Large intestine (tissue), 3 donors: Measurements from ENCODE around the gene ZNF497. TPM values are rescaled to one million over a fixed set of nuclear protein-coding genes. Genes with fewer than 3 reads are reported as not detected.
A peak's percentile ranks its signal among the peaks of the same experiment; 100 is the strongest.

Source experiments
- DNase-seq, 2 donors: peaks; one replicate each; pipeline versions ENCODE4 v3.0.0 to v3.0.0-alpha.2; 2013
- H3K27ac ChIP-seq: one replicate; pipeline ENCODE4 v1.5.1; 2013; ENCODE audit warnings: low read length
- H3K27me3 ChIP-seq: 2 replicates; pipeline ENCODE4 v1.6.1; 2013; ENCODE audit warnings: low read length; ENCODE audit not compliant: control insufficient read depth, insufficient read depth
- H3K36me3 ChIP-seq: 2 replicates; pipeline ENCODE4 v1.6.1; 2013; ENCODE audit warnings: low read length; ENCODE audit not compliant: control insufficient read depth, insufficient read depth
- H3K4me1 ChIP-seq: one replicate; pipeline ENCODE4 v1.6.1; 2013; ENCODE audit warnings: low read length; ENCODE audit not compliant: control insufficient read depth, insufficient read depth
- H3K4me3 ChIP-seq: one replicate; pipeline ENCODE4 v1.5.1; 2013; ENCODE audit warnings: low read length
- H3K9me3 ChIP-seq: one replicate; pipeline ENCODE4 v1.6.1; 2013; ENCODE audit warnings: mild to moderate bottlenecking, low read depth, low read length, moderate library complexity; ENCODE audit not compliant: control insufficient read depth
- WGBS: methylation state at CpG from one replicate; pipeline ENCODE4 v1.1.5; 2013; ENCODE audit warnings: low lambda C conversion rate; ENCODE audit not compliant: insufficient coverage; 5-methylcytosine and 5-hydroxymethylcytosine counted together
- polyA plus RNA-seq: library from polyadenylated mRNA; unstranded; fragments of 120-200 nt; gene quantifications from one replicate; pipeline ENCODE4 v1.2.1, GENCODE V29; 2013

Gene ZNF497
- polyA plus RNA-seq, 1 donor, result 2.1 TPM

- Histone ChIP-seq H3K36me3 (peaks cover 50% of the 10 kb centered on the region), H3K4me1 (peaks cover 3% of the 10 kb centered on the region)
- WGBS, result no CpG with 5 or more reads among the region's 3 CpGs
These were observed 32.3 kb upstream of the ZNF497 start for GRCh38 chr19:58394821-58395219.

GRCh38 chr19:58393725-58394033 lies 31.1 kb upstream of the ZNF497 start:
- peaks cover 56% of the 10 kb centered on the region for H3K36me3 ChIP-seq
- no peak overlapping the region for H3K27ac ChIP-seq

More at GRCh38 chr19:58394821-58395219, 32.3 kb upstream of the ZNF497 start:
- Histone ChIP-seq H3K9me3 (peaks cover 3% of the 10 kb centered on the region), H3K27me3 (peaks cover 29% of the 10 kb centered on the region), H3K4me3 (no peak overlapping the region), H3K27ac (no peak overlapping the region)
- DNase-seq, result peak in 1 of 2 donors; percentile 3

GRCh38 chr19:58392945-58393724 lies 30.6 kb upstream of the ZNF497 start:
- no CpG with 5 or more reads among the region's 26 CpGs for WGBS
- peaks cover 26% of the 10 kb centered on the region for H3K27me3 ChIP-seq
- no peak overlapping the region for H3K27ac ChIP-seq
- peaks cover 3% of the 10 kb centered on the region for H3K9me3 ChIP-seq
- peak in 1 of 2 donors; percentile 1 for DNase-seq
- H3K4me1 ChIP-seq, result peaks cover 6% of the 10 kb centered on the region
- H3K36me3 ChIP-seq, result peaks cover 56% of the 10 kb centered on the region
- no peak overlapping the region for H3K4me3 ChIP-seq

More at GRCh38 chr19:58393725-58394033, 31.1 kb upstream of the ZNF497 start:
- no peak overlapping the region for H3K4me3 ChIP-seq
- 100% methylated on average over 1 of the region's 4 CpGs for WGBS
- H3K4me1 ChIP-seq, result peaks cover 3% of the 10 kb centered on the region
- DNase-seq, result no peak
- H3K27me3 ChIP-seq, result peaks cover 29% of the 10 kb centered on the region
- H3K9me3 ChIP-seq, result peaks cover 3% of the 10 kb centered on the region

- WGBS, result no CpG with 5 or more reads among the region's 3 CpGs
- H3K9me3 ChIP-seq, result no peaks in the 10 kb centered on the region
- DNase-seq, result peak in 1 of 2 donors; percentile 1
- peak overlapping the region; percentile 64 for H3K4me3 ChIP-seq
- no peaks in the 10 kb centered on the region for H3K27me3 ChIP-seq
- H3K4me1 ChIP-seq, result peaks cover 21% of the 10 kb centered on the region
- H3K27ac ChIP-seq, result no peak overlapping the region
- H3K36me3 ChIP-seq, result peaks cover 34% of the 10 kb centered on the region
These were observed 25.6 kb upstream of the ZNF497 start for GRCh38 chr19:58388175-58388526.

- Histone ChIP-seq H3K36me3 (peaks cover 28% of the 10 kb centered on the region), H3K27ac (peak overlapping the region; percentile 94), H3K27me3 (no peaks in the 10 kb centered on the region), H3K9me3 (no peaks in the 10 kb centered on the region), H3K4me3 (peak overlapping the region; percentile 64), H3K4me1 (peaks cover 21% of the 10 kb centered on the region)
- DNase-seq, result no peak
- WGBS, result 4% methylated on average over 4 of the region's 39 CpGs
These were observed 25.0 kb upstream of the ZNF497 start for GRCh38 chr19:58387338-58388174.

GRCh38 chr19:58386576-58387337 lies 24.2 kb upstream of the ZNF497 start, which contains the start of gene RPS5:
TSS of gene RPS5 (plus strand) at chr19:58387269. CDS start at chr19:58388138, 869 bp downstream.
- WGBS, result no CpG with 5 or more reads among the region's 64 CpGs
- peak; percentile 98 to 99 for DNase-seq
- Histone ChIP-seq H3K27me3 (no peaks in the 10 kb centered on the region), H3K4me1 (peaks cover 26% of the 10 kb centered on the region), H3K36me3 (peaks cover 21% of the 10 kb centered on the region), H3K27ac (peak within 1 kb of the TSS; percentile 94), H3K4me3 (peak within 1 kb of the TSS; percentile 64), H3K9me3 (no peaks in the 10 kb centered on the region)

GRCh38 chr19:58385891-58386575 lies 23.5 kb upstream of the ZNF497 start:
- peaks cover 13% of the 10 kb centered on the region for H3K36me3 ChIP-seq
- peak overlapping the region; percentile 64 for H3K4me3 ChIP-seq
- H3K4me1 ChIP-seq, result peaks cover 26% of the 10 kb centered on the region
- no peaks in the 10 kb centered on the region for H3K9me3 ChIP-seq
- H3K27ac ChIP-seq, result peak overlapping the region; percentile 94
- WGBS, result no CpG with 5 or more reads among the region's 36 CpGs
- peak in 1 of 2 donors; percentile 64 for DNase-seq
- no peaks in the 10 kb centered on the region for H3K27me3 ChIP-seq

GRCh38 chr19:58385313-58385890 lies 22.9 kb upstream of the ZNF497 start:
- DNase-seq, result no peak
- H3K4me3 ChIP-seq, result peak overlapping the region; percentile 64
- WGBS, result no CpG with 5 or more reads among the region's 9 CpGs
- H3K9me3 ChIP-seq, result no peaks in the 10 kb centered on the region
- peak overlapping the region; percentile 94 for H3K27ac ChIP-seq
- peaks cover 7% of the 10 kb centered on the region for H3K36me3 ChIP-seq
- peaks cover 26% of the 10 kb centered on the region for H3K4me1 ChIP-seq
- H3K27me3 ChIP-seq, result no peaks in the 10 kb centered on the region

GRCh38 chr19:58382997-58383603 lies 20.5 kb upstream of the ZNF497 start:
- Histone ChIP-seq H3K4me3 (no peak overlapping the region), H3K36me3 (no peaks in the 10 kb centered on the region), H3K27ac (no peak overlapping the region), H3K9me3 (no peaks in the 10 kb centered on the region), H3K4me1 (peaks cover 34% of the 10 kb centered on the region), H3K27me3 (no peaks in the 10 kb centered on the region)
- no peak for DNase-seq
- WGBS, result no CpG with 5 or more reads among the region's 6 CpGs
